Endothelial cell of umbilical vein (primary cell): Measurements from ENCODE around the gene SUGCT. TPM values are rescaled to one million over a fixed set of nuclear protein-coding genes. Genes with fewer than 3 reads are reported as not detected.
A peak's percentile ranks its signal among the peaks of the same experiment; 100 is the strongest.

Experiments
- BruUV-seq: library from RNA; stranded (reverse); fragments of 400-500 nt; replicated peaks from 2 replicates; lab custom pipeline; 2021; lab: Mats Ljungman, UMichigan
- CTCF ChIA-PET: fragments of 300-600, 350-600 bp; sonication (Branson Sonifier 250); formaldehyde crosslinking; loops from one replicate; lab custom pipeline; 2021; ENCODE audit warnings: antibody characterized with exemption, inconsistent platforms; lab: Charles Lee
- POLR2A ChIA-PET: fragments of 300-600, 350-600 bp; sonication (Branson Sonifier 250); formaldehyde crosslinking; loops from one replicate; lab custom pipeline; 2021; ENCODE audit warnings: antibody characterized with exemption, inconsistent platforms; lab: Charles Lee
- DNase-seq: peaks from one replicate; pipeline ENCODE4 v3.0.0-alpha.2; 2011; ENCODE audit warnings: low read depth, low spot score
- FAIRE-seq: peaks from 2 replicates; lab custom pipeline; 2011; peaks lifted over from hg19 to GRCh38; lab: Jason Lieb, UNC
- H2AFZ ChIP-seq: 2 replicates; pipeline ENCODE4 v1.6.0; 2012; ENCODE audit warnings: low read depth, low read length, control low read depth, inconsistent platforms
- H3K27ac ChIP-seq: 2 replicates; pipeline ENCODE4 v1.5.1; 2011; ENCODE audit warnings: low read depth, mild to moderate bottlenecking, control low read depth, low read length, moderate library complexity; ENCODE audit not compliant: insufficient read depth
- H3K27me3 ChIP-seq, 2 experiments: 2 replicates each; pipeline versions ENCODE4 v1.6.0 to v1.6.1; 2011; ENCODE audit warnings: low read length in 2 of 2, mixed read lengths in 1 of 2; ENCODE audit not compliant: control insufficient read depth in 2 of 2, insufficient read depth in 2 of 2
- H3K36me3 ChIP-seq, 2 experiments: 2 replicates in 1 of 2; 3 replicates in 1 of 2; pipeline ENCODE4 v1.5.1; 2011; ENCODE audit warnings: low read length in 2 of 2, mild to moderate bottlenecking in 1 of 2, moderate library complexity in 1 of 2; ENCODE audit not compliant: control insufficient read depth in 2 of 2, insufficient read depth in 2 of 2; ENCODE audit errors: extremely low read depth in 1 of 2
- H3K4me1 ChIP-seq: 3 replicates; pipeline ENCODE4 v1.5.1; 2011; ENCODE audit warnings: mild to moderate bottlenecking, low read length; ENCODE audit not compliant: control insufficient read depth, insufficient read depth; ENCODE audit errors: extremely low read depth
- H3K4me2 ChIP-seq: 2 replicates; pipeline ENCODE4 v1.6.1; 2011; ENCODE audit warnings: low read length, control low read depth, mixed read lengths; ENCODE audit not compliant: insufficient read depth
- H3K4me3 ChIP-seq, 3 experiments: fragments of 200-600 bp in 1 of 3; sonication (generic), shearing (Covaris generic) in 1 of 3; replicated peaks in 1 of 3; 2 replicates each; pipeline ENCODE4 v1.5.1; 2011 to 2016; ENCODE audit warnings: control low read depth in 3 of 3, low read length in 3 of 3, mild to moderate bottlenecking in 2 of 3, inconsistent platforms in 1 of 3, low read depth in 1 of 3, moderate library complexity in 1 of 3; ENCODE audit not compliant: insufficient read depth in 1 of 3
- H3K79me2 ChIP-seq: 2 replicates; pipeline ENCODE4 v1.6.0; 2012; ENCODE audit warnings: low read length, inconsistent platforms; ENCODE audit not compliant: control insufficient read depth, insufficient read depth
- H3K9ac ChIP-seq: replicated peaks from 2 replicates; pipeline ENCODE3; 2011; ENCODE audit warnings: low read length, control low read depth; ENCODE audit not compliant: insufficient read depth; ENCODE audit errors: extremely low read depth
- H3K9me1 ChIP-seq: replicated peaks from 3 replicates; pipeline ENCODE4 v1.6.0; 2011; ENCODE audit warnings: mild to moderate bottlenecking, low read length; ENCODE audit not compliant: control insufficient read depth, insufficient read depth; ENCODE audit errors: extremely low read depth
- H3K9me3 ChIP-seq: replicated peaks from 2 replicates; pipeline ENCODE4 v1.5.1; 2012; ENCODE audit warnings: low read length, inconsistent platforms; ENCODE audit not compliant: control insufficient read depth, insufficient read depth
- H4K20me1 ChIP-seq: replicated peaks from 2 replicates; pipeline ENCODE3; 2011; ENCODE audit warnings: mild to moderate bottlenecking, low read length; ENCODE audit not compliant: control insufficient read depth, insufficient read depth; ENCODE audit errors: extremely low read depth
- CTCF ChIP-seq, 2 donors: IDR thresholded peaks; 1 replicate in 1 of 2; 2 replicates in 1 of 2; pipeline ENCODE4 v1.5.1; 2011; ENCODE audit warnings: low read length in 2 of 2, mild to moderate bottlenecking in 2 of 2, moderate library complexity in 2 of 2, control low read depth in 1 of 2, inconsistent platforms in 1 of 2, low read depth in 1 of 2; ENCODE audit not compliant: insufficient read depth in 1 of 2; ENCODE audit errors: extremely low read depth in 1 of 2
- EZH2 ChIP-seq: IDR thresholded peaks from 2 replicates; pipeline ENCODE4 v1.6.1; 2012; ENCODE audit warnings: borderline replicate concordance, low read depth, mild to moderate bottlenecking, moderate library complexity, low read length, inconsistent platforms; ENCODE audit not compliant: severe bottlenecking
- FOS ChIP-seq: IDR thresholded peaks from 2 replicates; pipeline ENCODE4 v1.6.1; 2011; ENCODE audit warnings: mild to moderate bottlenecking, low read length, moderate library complexity, borderline replicate concordance; ENCODE audit not compliant: insufficient read depth
- GATA2 ChIP-seq: IDR thresholded peaks from 2 replicates; pipeline ENCODE4 v1.7.0; 2011; ENCODE audit warnings: low read depth, mild to moderate bottlenecking, moderate library complexity, mixed read lengths, low read length; ENCODE audit not compliant: insufficient read length, insufficient read depth
- JUN ChIP-seq: IDR thresholded peaks from 2 replicates; pipeline ENCODE4 v1.6.1; 2011; ENCODE audit warnings: borderline replicate concordance, low read depth; ENCODE audit not compliant: insufficient read length, insufficient read depth
- MAX ChIP-seq: IDR thresholded peaks from 2 replicates; pipeline ENCODE4 v1.6.1; 2011; ENCODE audit not compliant: insufficient read depth, insufficient read length
- MYC ChIP-seq: IDR thresholded peaks from one replicate; pipeline ENCODE4 v1.6.1; 2011; ENCODE audit warnings: mild to moderate bottlenecking, low read depth, low read length
- POLR2A ChIP-seq: IDR thresholded peaks from 2 replicates; pipeline ENCODE4 v1.6.1; 2012; ENCODE audit warnings: low read depth, mild to moderate bottlenecking, control low read depth, low read length
- POLR2AphosphoS5 ChIP-seq: IDR thresholded peaks from 2 replicates; pipeline ENCODE4 v1.6.1; 2012; ENCODE audit warnings: low read depth, mild to moderate bottlenecking, control low read depth, low read length, moderate library complexity; ENCODE audit not compliant: insufficient read depth
- dilution Hi-C: fragments of 300-500 bp; cut with MboI; formaldehyde crosslinking; loops from one replicate; pipeline ENCODE4 v1.15.0; 2019; ENCODE audit warnings: low sequenced_read_pairs; ENCODE audit not compliant: extremely low pct_ligation_motif_present
- intact Hi-C: fragments of 100-400 bp; cut with micrococcal nuclease; formaldehyde crosslinking; loops from one replicate; pipeline ENCODE4 v1.10.0; 2022
- polyA plus RNA-seq, 4 experiments: library from polyadenylated mRNA; depleted of rRNA in 3 of 4; stranded (reverse) in 3 of 4; unstranded in 1 of 4; fragments of >200 nt; gene quantifications; 2 replicates each; pipeline versions ENCODE4 v1.2.1 to v1.2.3, GENCODE V29; 2011 to 2012; ENCODE audit warnings: missing spikeins in 1 of 4
- total RNA-seq: library from RNA; stranded (reverse); gene quantifications from 2 replicates; pipeline ENCODE4 v1.2.3, GENCODE V29; 2021

Gene SUGCT
- total and polyA plus RNA-seq, 2 donors (not counting 3 experiments of a cell fraction or from before 2014, with no cell fraction given): 1.2 to 1.4 TPM

GRCh38 chr7:40704172-40704571 is 569.4 kb downstream of the SUGCT start:
- Histone ChIP-seq H3K4me3 (no peak overlapping the region), H3K79me2 (no peaks in the 10 kb centered on the region), H3K4me1 (no peaks in the 10 kb centered on the region), H3K9ac (no peak overlapping the region), H4K20me1 (no peaks in the 10 kb centered on the region), H3K36me3 (no peaks in the 10 kb centered on the region), H3K27me3 (peaks cover 0 to 1% of the 10 kb centered on the region in 2 experiments), H3K27ac (no peak overlapping the region), H3K4me2 (no peak overlapping the region), H2AFZ (no peak overlapping the region), H3K9me1 (no peaks in the 10 kb centered on the region), H3K9me3 (no peaks in the 10 kb centered on the region)
- dilution Hi-C loops (no loop called here), intact Hi-C loops (no loop called here)
- no TSS peak for BruUV-seq
- ChIA-PET POLR2A (no interaction called here), CTCF (interaction anchor here (1.2 kb wide), 1 partner anchor 1001 kb away, joined by 3 read pairs; no protein-coding TSS in a partner anchor)
- FAIRE-seq: no peak
- DNase-seq: no peak
- TF ChIP-seq CTCF (IDR thresholded peaks at IDR 0.05; ENCODE audit: extremely low read depth in 1 of 2, insufficient read depth in 1 of 2, low read depth in 1 of 2, low read length in 2 of 2): peak in 1 of 2 donors; percentile 4
- no peak for TF ChIP-seq POLR2A

- Histone ChIP-seq H4K20me1 (no peaks in the 10 kb centered on the region), H3K4me2 (no peak overlapping the region), H3K9me3 (no peaks in the 10 kb centered on the region), H3K27ac (no peak overlapping the region), H3K9ac (no peak overlapping the region), H3K4me1 (no peaks in the 10 kb centered on the region), H2AFZ (no peak overlapping the region), H3K36me3 (no peaks in the 10 kb centered on the region), H3K9me1 (no peaks in the 10 kb centered on the region), H3K79me2 (no peaks in the 10 kb centered on the region), H3K4me3 (no peak overlapping the region), H3K27me3 (peaks cover 0 to 3% of the 10 kb centered on the region in 2 experiments)
- TF ChIP-seq CTCF (IDR thresholded peaks at IDR 0.05; ENCODE audit: extremely low read depth in 1 of 2, insufficient read depth in 1 of 2, low read depth in 1 of 2, low read length in 2 of 2) (no peak), GATA2 (no peak), MAX (no peak), JUN (no peak), MYC (no peak), POLR2A (no peak), EZH2 (no peak), POLR2AphosphoS5 (no peak), FOS (no peak)
- DNase-seq (no peak), FAIRE-seq (no peak)
- intact Hi-C loops: no loop called here
- dilution Hi-C loops: no loop called here
- ChIA-PET POLR2A (no interaction called here), CTCF (no interaction called here)
- no TSS peak for BruUV-seq
Measured at GRCh38 chr7:40706829-40707228, 572.0 kb downstream of the SUGCT start.
